ENCODE results near the gene UNC5A.

DNA sequence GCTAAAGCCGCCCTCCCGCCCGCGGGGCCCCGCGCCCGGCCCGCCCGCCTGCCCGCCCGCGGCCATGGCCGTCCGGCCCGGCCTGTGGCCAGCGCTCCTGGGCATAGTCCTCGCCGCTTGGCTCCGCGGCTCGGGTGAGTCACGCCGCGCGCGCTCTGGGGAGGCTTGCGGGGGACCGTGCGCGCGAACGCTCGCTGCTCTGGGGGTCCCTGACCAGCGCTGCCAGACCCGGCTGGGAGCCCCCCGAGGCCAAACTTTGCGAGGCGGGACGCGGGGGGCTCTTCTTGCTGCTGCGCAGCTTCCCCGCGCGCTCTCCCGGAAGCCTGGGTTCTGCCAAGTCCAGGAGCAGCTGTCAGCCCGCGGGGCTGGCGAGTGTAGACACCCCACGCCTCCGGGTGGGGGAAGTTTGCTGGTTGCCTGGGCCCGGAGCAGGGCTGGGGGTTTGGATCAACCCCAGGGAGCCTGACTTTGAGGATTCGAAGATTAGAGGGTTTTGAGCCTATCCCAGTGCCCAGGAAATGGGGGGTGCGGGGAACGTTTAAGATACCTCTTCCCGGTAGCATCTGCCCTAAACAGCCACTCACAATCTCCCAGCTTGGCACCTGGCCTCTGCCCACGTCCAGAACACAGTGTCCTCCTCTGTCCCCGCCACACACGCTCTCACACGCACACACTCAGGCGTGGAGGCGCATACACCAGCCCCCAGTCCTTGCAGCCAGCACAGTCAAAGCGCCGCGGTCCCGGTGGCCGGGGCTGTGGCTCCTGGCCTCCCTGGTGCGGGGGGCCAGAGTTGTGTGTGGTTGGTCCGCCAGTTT lies 535 bp downstream of the UNC5A start:
- TF ChIP-seq, protein P1, sequence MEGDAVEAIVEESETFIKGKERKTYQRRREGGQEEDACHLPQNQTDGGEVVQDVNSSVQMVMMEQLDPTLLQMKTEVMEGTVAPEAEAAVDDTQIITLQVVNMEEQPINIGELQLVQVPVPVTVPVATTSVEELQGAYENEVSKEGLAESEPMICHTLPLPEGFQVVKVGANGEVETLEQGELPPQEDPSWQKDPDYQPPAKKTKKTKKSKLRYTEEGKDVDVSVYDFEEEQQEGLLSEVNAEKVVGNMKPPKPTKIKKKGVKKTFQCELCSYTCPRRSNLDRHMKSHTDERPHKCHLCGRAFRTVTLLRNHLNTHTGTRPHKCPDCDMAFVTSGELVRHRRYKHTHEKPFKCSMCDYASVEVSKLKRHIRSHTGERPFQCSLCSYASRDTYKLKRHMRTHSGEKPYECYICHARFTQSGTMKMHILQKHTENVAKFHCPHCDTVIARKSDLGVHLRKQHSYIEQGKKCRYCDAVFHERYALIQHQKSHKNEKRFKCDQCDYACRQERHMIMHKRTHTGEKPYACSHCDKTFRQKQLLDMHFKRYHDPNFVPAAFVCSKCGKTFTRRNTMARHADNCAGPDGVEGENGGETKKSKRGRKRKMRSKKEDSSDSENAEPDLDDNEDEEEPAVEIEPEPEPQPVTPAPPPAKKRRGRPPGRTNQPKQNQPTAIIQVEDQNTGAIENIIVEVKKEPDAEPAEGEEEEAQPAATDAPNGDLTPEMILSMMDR (conservative IDR thresholded peaks at IDR 0.05; ENCODE audit: low read depth, low read length): no peak
- TF ChIP-seq EZH2 (IDR thresholded peaks at IDR 0.05; ENCODE audit: low read length, unreplicated experiment): peak; percentile 52

Measured in PC-3 (cell line).